Stimulated activated naive CD8-positive, alpha-beta T cell treated with anti-CD3 and anti-CD28 coated beads, Interleukin-15, Interleukin-2, amounts not matched to agents 100 ng/mL and 50 ng/mL, for 24 hours (primary cell): ENCODE results near the gene SCFD2.

Experiments used
- H3K27ac Mint-ChIP-seq: one replicate; pipeline ENCODE4 v1.8.0; 2021; ENCODE audit warnings: mild to moderate bottlenecking, mixed read lengths
- H3K27me3 Mint-ChIP-seq: one replicate; pipeline ENCODE4 v1.8.0; 2021; ENCODE audit warnings: mixed read lengths
- H3K36me3 Mint-ChIP-seq: one replicate; pipeline ENCODE4 v1.8.0; 2021; ENCODE audit warnings: low read depth, mixed read lengths
- H3K4me1 Mint-ChIP-seq: one replicate; pipeline ENCODE4 v1.8.0; 2021; ENCODE audit warnings: low read depth, mixed read lengths
- H3K4me3 Mint-ChIP-seq: one replicate; pipeline ENCODE4 v1.8.0; 2021; ENCODE audit warnings: mild to moderate bottlenecking, mixed read lengths
- H3K9me3 Mint-ChIP-seq: one replicate; pipeline ENCODE4 v1.8.0; 2021; ENCODE audit warnings: mixed read lengths

SCFD2 gene

GRCh38 chr4:52862639-52863161 is 503.2 kb downstream of the SCFD2 start:
- Mint-ChIP-seq H3K9me3 (peaks cover 5% of the 10 kb centered on the region), H3K4me3 (peak overlapping the region; percentile 78), H3K4me1 (peaks cover 6% of the 10 kb centered on the region), H3K27ac (no peak overlapping the region), H3K27me3 (peaks cover 54% of the 10 kb centered on the region), H3K36me3 (no peaks in the 10 kb centered on the region)

GRCh38 chr4:52861879-52862616 is 503.8 kb downstream of the SCFD2 start, which contains the start of gene RASL11B:
Gene RASL11B (plus strand): TSS chr4:52862317. CDS start chr4:52862508, 191 bp downstream.
- Mint-ChIP-seq H3K4me1 (peaks cover 6% of the 10 kb centered on the region), H3K27ac (no peak within 1 kb of the TSS), H3K36me3 (no peaks in the 10 kb centered on the region), H3K4me3 (peak within 1 kb of the TSS; percentile 78), H3K27me3 (peaks cover 59% of the 10 kb centered on the region), H3K9me3 (peaks cover 5% of the 10 kb centered on the region)

- H3K9me3 Mint-ChIP-seq: peaks cover 5% of the 10 kb centered on the region
- peak overlapping the region; percentile 78 for H3K4me3 Mint-ChIP-seq
- H3K4me1 Mint-ChIP-seq: peaks cover 6% of the 10 kb centered on the region
- H3K27me3 Mint-ChIP-seq: peaks cover 63% of the 10 kb centered on the region
- H3K36me3 Mint-ChIP-seq: no peaks in the 10 kb centered on the region
- no peak overlapping the region for H3K27ac Mint-ChIP-seq
Observed at GRCh38 chr4:52861171-52861823, 504.6 kb downstream of the SCFD2 start.

GRCh38 chr4:52860361-52860760 is 505.5 kb downstream of the SCFD2 start:
- Mint-ChIP-seq H3K27me3 (peaks cover 63% of the 10 kb centered on the region), H3K4me3 (no peak overlapping the region), H3K9me3 (peaks cover 5% of the 10 kb centered on the region)

GRCh38 chr4:52856801-52857200 is 509.1 kb downstream of the SCFD2 start:
- Mint-ChIP-seq H3K4me3 (no peak overlapping the region), H3K36me3 (no peaks in the 10 kb centered on the region), H3K27me3 (peaks cover 44% of the 10 kb centered on the region), H3K9me3 (peaks cover 5% of the 10 kb centered on the region), H3K4me1 (peaks cover 6% of the 10 kb centered on the region), H3K27ac (no peak overlapping the region)

More at GRCh38 chr4:52860361-52860760, 505.5 kb downstream of the SCFD2 start:
- Mint-ChIP-seq H3K36me3 (no peaks in the 10 kb centered on the region), H3K27ac (no peak overlapping the region), H3K4me1 (peaks cover 6% of the 10 kb centered on the region)

GRCh38 chr4:52853351-52853750 is 512.5 kb downstream of the SCFD2 start:
- H3K4me1 Mint-ChIP-seq: no peaks in the 10 kb centered on the region
- no peak overlapping the region for H3K27ac Mint-ChIP-seq
- H3K27me3 Mint-ChIP-seq: peaks cover 15% of the 10 kb centered on the region
- H3K4me3 Mint-ChIP-seq: no peak overlapping the region
- H3K9me3 Mint-ChIP-seq: peaks cover 5% of the 10 kb centered on the region
- no peaks in the 10 kb centered on the region for H3K36me3 Mint-ChIP-seq

- Mint-ChIP-seq H3K36me3 (no peaks in the 10 kb centered on the region), H3K4me1 (no peaks in the 10 kb centered on the region), H3K27ac (no peak overlapping the region), H3K9me3 (no peaks in the 10 kb centered on the region), H3K4me3 (no peak overlapping the region), H3K27me3 (peaks cover 9% of the 10 kb centered on the region)
Observed at GRCh38 chr4:52852711-52853110, 513.1 kb downstream of the SCFD2 start.

GRCh38 chr4:52852041-52852440 is 513.8 kb downstream of the SCFD2 start:
- Mint-ChIP-seq H3K4me1 (no peaks in the 10 kb centered on the region), H3K27ac (no peak overlapping the region), H3K27me3 (peaks cover 4% of the 10 kb centered on the region), H3K9me3 (no peaks in the 10 kb centered on the region), H3K4me3 (no peak overlapping the region), H3K36me3 (no peaks in the 10 kb centered on the region)

- H3K36me3 Mint-ChIP-seq: no peaks in the 10 kb centered on the region
- no peak overlapping the region for H3K27ac Mint-ChIP-seq
- H3K4me3 Mint-ChIP-seq: no peak overlapping the region
- H3K27me3 Mint-ChIP-seq: no peaks in the 10 kb centered on the region
- H3K9me3 Mint-ChIP-seq: no peaks in the 10 kb centered on the region
- H3K4me1 Mint-ChIP-seq: no peaks in the 10 kb centered on the region
Observed at GRCh38 chr4:52850406-52851124, 515.3 kb downstream of the SCFD2 start.

- Mint-ChIP-seq H3K27me3 (no peaks in the 10 kb centered on the region), H3K27ac (no peak overlapping the region), H3K4me1 (peaks cover 7% of the 10 kb centered on the region)
Observed at GRCh38 chr4:52848254-52848653, 517.6 kb downstream of the SCFD2 start.

GRCh38 chr4:52846502-52846901 is 519.4 kb downstream of the SCFD2 start:
- Mint-ChIP-seq H3K36me3 (no peaks in the 10 kb centered on the region), H3K9me3 (no peaks in the 10 kb centered on the region), H3K27me3 (no peaks in the 10 kb centered on the region)

More at GRCh38 chr4:52848254-52848653, 517.6 kb downstream of the SCFD2 start:
- Mint-ChIP-seq H3K9me3 (no peaks in the 10 kb centered on the region), H3K4me3 (no peak overlapping the region), H3K36me3 (no peaks in the 10 kb centered on the region)

GRCh38 chr4:52844596-52844995 is 521.3 kb downstream of the SCFD2 start:
- no peaks in the 10 kb centered on the region for H3K36me3 Mint-ChIP-seq
- H3K4me3 Mint-ChIP-seq: no peak overlapping the region
- H3K27ac Mint-ChIP-seq: no peak overlapping the region
- H3K9me3 Mint-ChIP-seq: no peaks in the 10 kb centered on the region
- H3K4me1 Mint-ChIP-seq: peaks cover 7% of the 10 kb centered on the region
- H3K27me3 Mint-ChIP-seq: no peaks in the 10 kb centered on the region

More at GRCh38 chr4:52846502-52846901, 519.4 kb downstream of the SCFD2 start:
- Mint-ChIP-seq H3K4me3 (no peak overlapping the region), H3K27ac (no peak overlapping the region), H3K4me1 (peaks cover 7% of the 10 kb centered on the region)

- Mint-ChIP-seq H3K4me1 (peaks cover 7% of the 10 kb centered on the region), H3K27ac (no peak overlapping the region), H3K36me3 (no peaks in the 10 kb centered on the region), H3K27me3 (no peaks in the 10 kb centered on the region), H3K9me3 (no peaks in the 10 kb centered on the region), H3K4me3 (no peak overlapping the region)
Observed at GRCh38 chr4:52843958-52844357, 521.9 kb downstream of the SCFD2 start.

- peaks cover 7% of the 10 kb centered on the region for H3K4me1 Mint-ChIP-seq
- no peak overlapping the region for H3K27ac Mint-ChIP-seq
- H3K9me3 Mint-ChIP-seq: no peaks in the 10 kb centered on the region
- H3K27me3 Mint-ChIP-seq: no peaks in the 10 kb centered on the region
- no peaks in the 10 kb centered on the region for H3K36me3 Mint-ChIP-seq
- H3K4me3 Mint-ChIP-seq: no peak overlapping the region
Observed at GRCh38 chr4:52843351-52843750, 522.5 kb downstream of the SCFD2 start.

GRCh38 chr4:52842792-52843191 is 523.1 kb downstream of the SCFD2 start:
- Mint-ChIP-seq H3K27ac (no peak overlapping the region), H3K36me3 (no peaks in the 10 kb centered on the region), H3K4me3 (no peak overlapping the region), H3K4me1 (peaks cover 7% of the 10 kb centered on the region), H3K27me3 (peaks cover 5% of the 10 kb centered on the region), H3K9me3 (no peaks in the 10 kb centered on the region)
